Skeletal muscle tissue (tissue), 4 donors: ENCODE results near the gene CALM1. TPM values are rescaled to one million over a fixed set of nuclear protein-coding genes. Genes with fewer than 3 reads are reported as not detected.
A peak's percentile ranks its signal among the peaks of the same experiment; 100 is the strongest.

Experiments
- H3K27ac ChIP-seq: one replicate; pipeline ENCODE4 v1.7.0; 2013; ENCODE audit warnings: mild to moderate bottlenecking, low read depth, low read length, inconsistent platforms
- H3K27me3 ChIP-seq, 3 donors: one replicate each; pipeline ENCODE4 v1.7.0; 2013; ENCODE audit warnings: low read length in 3 of 3; ENCODE audit not compliant: control insufficient read depth in 3 of 3, insufficient read depth in 3 of 3
- H3K36me3 ChIP-seq, 3 donors: one replicate each; pipeline ENCODE4 v1.7.0; 2013; ENCODE audit warnings: low read length in 3 of 3; ENCODE audit not compliant: control insufficient read depth in 3 of 3, insufficient read depth in 3 of 3
- H3K4me1 ChIP-seq, 3 donors: one replicate each; pipeline ENCODE4 v1.7.0; 2013; ENCODE audit warnings: low read length in 3 of 3, mild to moderate bottlenecking in 3 of 3; ENCODE audit not compliant: control insufficient read depth in 3 of 3, insufficient read depth in 3 of 3
- H3K4me3 ChIP-seq, 3 donors: one replicate each; pipeline ENCODE4 v1.7.0; 2013; ENCODE audit warnings: low read length in 3 of 3
- H3K9ac ChIP-seq, 3 donors: one replicate each; pipeline ENCODE4 v1.7.0; 2013; ENCODE audit warnings: low read length in 3 of 3, mild to moderate bottlenecking in 3 of 3, moderate library complexity in 2 of 3, low read depth in 1 of 3
- H3K9me3 ChIP-seq, 3 donors: one replicate each; pipeline ENCODE4 v1.7.0; 2013; ENCODE audit warnings: low read length in 3 of 3; ENCODE audit not compliant: control insufficient read depth in 3 of 3
- total RNA-seq: library from RNA; depleted of rRNA; stranded (reverse); fragments of >200 nt; gene quantifications from one replicate; pipeline ENCODE4 v1.2.3, GENCODE V29; 2014
- donor health status: Osteomylitis.

Gene CALM1
- total RNA-seq, 1 donor from 2014 or later, result 99.7 TPM

GRCh38 chr14:90446405-90446804 is 49.6 kb downstream of the CALM1 start:
- H3K4me3 ChIP-seq, result no peak overlapping the region

GRCh38 chr14:90447720-90448497 is 51.1 kb downstream of the CALM1 start:
- Histone ChIP-seq H3K27me3 (no peaks in the 10 kb centered on the region), H3K4me1 (peaks cover 6 to 17% (median 8%) of the 10 kb centered on the region in 3 donors), H3K9me3 (peaks cover 0 to 3% (median 0%) of the 10 kb centered on the region in 3 donors), H3K4me3 (no peak overlapping the region), H3K9ac (no peak overlapping the region), H3K36me3 (no peaks in the 10 kb centered on the region), H3K27ac (no peak overlapping the region)

More at GRCh38 chr14:90446405-90446804, 49.6 kb downstream of the CALM1 start:
- no peaks in the 10 kb centered on the region for H3K36me3 ChIP-seq
- peaks cover 6 to 17% (median 8%) of the 10 kb centered on the region in 3 donors for H3K4me1 ChIP-seq
- no peak overlapping the region for H3K9ac ChIP-seq
- H3K9me3 ChIP-seq, result peaks cover 0 to 3% (median 0%) of the 10 kb centered on the region in 3 donors
- no peak overlapping the region for H3K27ac ChIP-seq
- no peaks in the 10 kb centered on the region for H3K27me3 ChIP-seq

GRCh38 chr14:90449411-90449810 is 52.6 kb downstream of the CALM1 start:
- H3K36me3 ChIP-seq, result no peaks in the 10 kb centered on the region
- peaks cover 0 to 2% (median under 1%) of the 10 kb centered on the region in 3 donors for H3K27me3 ChIP-seq
- no peak overlapping the region for H3K9ac ChIP-seq
- H3K4me1 ChIP-seq, result peaks cover 3 to 7% (median 4%) of the 10 kb centered on the region in 3 donors
- H3K9me3 ChIP-seq, result peaks cover 0 to 3% (median 0%) of the 10 kb centered on the region in 3 donors
- no peak overlapping the region for H3K27ac ChIP-seq
- H3K4me3 ChIP-seq, result no peak overlapping the region

- H3K4me1 ChIP-seq, result peaks cover 0 to 10% (median 3%) of the 10 kb centered on the region in 3 donors
- H3K27ac ChIP-seq, result no peak overlapping the region
- H3K4me3 ChIP-seq, result no peak overlapping the region
- no peak overlapping the region for H3K9ac ChIP-seq
- H3K27me3 ChIP-seq, result peaks cover 0 to 8% (median 6%) of the 10 kb centered on the region in 3 donors
- H3K9me3 ChIP-seq, result peaks cover 0 to 3% (median 0%) of the 10 kb centered on the region in 3 donors
- no peaks in the 10 kb centered on the region for H3K36me3 ChIP-seq
Observed at GRCh38 chr14:90450151-90450550, 53.3 kb downstream of the CALM1 start.

GRCh38 chr14:90450667-90451066 is 53.8 kb downstream of the CALM1 start:
- peaks cover 0 to 8% (median 6%) of the 10 kb centered on the region in 3 donors for H3K27me3 ChIP-seq
- H3K9me3 ChIP-seq, result peaks cover 0 to 3% (median 0%) of the 10 kb centered on the region in 3 donors
- no peak overlapping the region for H3K27ac ChIP-seq
- peaks cover 0 to 10% (median 3%) of the 10 kb centered on the region in 3 donors for H3K4me1 ChIP-seq
- H3K36me3 ChIP-seq, result no peaks in the 10 kb centered on the region
- no peak overlapping the region for H3K9ac ChIP-seq
- no peak overlapping the region for H3K4me3 ChIP-seq

- Histone ChIP-seq H3K4me3 (no peak overlapping the region), H3K4me1 (peaks cover 0 to 10% (median 3%) of the 10 kb centered on the region in 3 donors), H3K27me3 (peaks cover 0 to 8% (median 6%) of the 10 kb centered on the region in 3 donors), H3K9ac (no peak overlapping the region), H3K27ac (no peak overlapping the region), H3K9me3 (peaks cover 0 to 3% (median 0%) of the 10 kb centered on the region in 3 donors), H3K36me3 (no peaks in the 10 kb centered on the region)
Observed at GRCh38 chr14:90451443-90451842, 54.6 kb downstream of the CALM1 start.

GRCh38 chr14:90451961-90452360 is 55.1 kb downstream of the CALM1 start:
- Histone ChIP-seq H3K4me3 (no peak overlapping the region), H3K4me1 (peaks cover 0 to 10% (median 3%) of the 10 kb centered on the region in 3 donors), H3K36me3 (no peaks in the 10 kb centered on the region), H3K27ac (no peak overlapping the region), H3K27me3 (peaks cover 0 to 8% (median 8%) of the 10 kb centered on the region in 3 donors), H3K9me3 (peaks cover 0 to 3% (median 0%) of the 10 kb centered on the region in 3 donors), H3K9ac (no peak overlapping the region)

- H3K36me3 ChIP-seq, result no peaks in the 10 kb centered on the region
- no peak overlapping the region for H3K9ac ChIP-seq
- peaks cover 0 to 10% (median 3%) of the 10 kb centered on the region in 3 donors for H3K4me1 ChIP-seq
- H3K27ac ChIP-seq, result no peak overlapping the region
- no peak overlapping the region for H3K4me3 ChIP-seq
- peaks cover 0 to 8% (median 8%) of the 10 kb centered on the region in 3 donors for H3K27me3 ChIP-seq
- H3K9me3 ChIP-seq, result peaks cover 0 to 3% (median 0%) of the 10 kb centered on the region in 3 donors
Observed at GRCh38 chr14:90452366-90452765, 55.5 kb downstream of the CALM1 start.

- H3K36me3 ChIP-seq, result no peaks in the 10 kb centered on the region
- H3K9ac ChIP-seq, result peak overlapping the region in 1 of 3 donors; percentile 45
- H3K9me3 ChIP-seq, result no peaks in the 10 kb centered on the region
- H3K4me3 ChIP-seq, result no peak overlapping the region
- H3K4me1 ChIP-seq, result peaks cover 0 to 10% (median 3%) of the 10 kb centered on the region in 3 donors
- peaks cover 0 to 8% (median 8%) of the 10 kb centered on the region in 3 donors for H3K27me3 ChIP-seq
- no peak overlapping the region for H3K27ac ChIP-seq
Observed at GRCh38 chr14:90453401-90453951, 56.6 kb downstream of the CALM1 start.
